HG03354 (cell line): ENCODE results near the gene NTRK2.
"Not testable (repeated sequence)": the region's sequence is repeated elsewhere in the genome, so short reads cannot be mapped to it uniquely, and the experiment has no call there.

Source experiments
- ATAC-seq: cut with Tn5 transposase; IDR thresholded peaks from one replicate; pipeline ENCODE4 v1.9.1; 2021; ENCODE audit warnings: mild to moderate bottlenecking; ENCODE audit not compliant: unreplicated experiment, poor library complexity, severe bottlenecking

NTRK2 gene

DNA sequence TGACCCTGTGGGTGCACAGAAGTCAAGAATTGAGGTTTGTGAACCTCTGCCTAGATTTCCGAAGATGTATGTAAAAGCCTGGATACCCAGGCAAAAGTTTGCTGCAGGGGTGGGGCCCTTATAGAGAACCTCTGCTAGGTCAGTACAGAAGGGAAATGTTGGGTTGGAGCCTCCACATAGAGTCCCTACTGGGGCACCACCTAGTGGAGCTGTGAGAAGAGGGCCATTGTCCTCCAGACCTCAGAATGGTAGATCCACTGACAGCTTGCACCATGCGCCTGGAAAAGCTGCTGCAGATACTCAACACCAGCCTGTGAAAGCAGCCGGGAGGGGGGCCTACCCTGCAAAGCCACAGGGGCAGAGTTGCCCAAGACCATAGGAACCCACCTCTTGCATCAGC, 399.9 kb downstream of the NTRK2 start:
- not testable (repeated sequence) for ATAC-seq
